Measurements from ENCODE around the gene TAOK1. TPM values are rescaled to one million over a fixed set of nuclear protein-coding genes. Genes with fewer than 3 reads are reported as not detected.
A peak's percentile ranks its signal among the peaks of the same experiment; 100 is the strongest.

The TAOK1 gene
- total and polyA plus RNA-seq, 4 experiments from 2014 or later: 3.9 to 72.0 (median 37.6) TPM

GRCh38 chr17:29359777-29360176 is 30.4 kb upstream of the TAOK1 start:
- no peaks in the 10 kb centered on the region for H3K4me1 ChIP-seq (ENCODE audit: insufficient read depth, low read length)
- no peaks in the 10 kb centered on the region for H3K36me3 Mint-ChIP-seq
- H3K9me3 Mint-ChIP-seq: no peaks in the 10 kb centered on the region
- ChIA-PET POLR2A (ENCODE audit: partially characterized antibody) (no interaction called here), CTCF (ENCODE audit: partially characterized antibody) (interaction anchor here (0.9 kb wide), 1 partner anchor 69 kb away, joined by 5 read pairs; no protein-coding TSS in a partner anchor)
- intact Hi-C loops (cut with micrococcal nuclease): no loop called here
- H3K9me3 ChIP-seq (ENCODE audit: control insufficient read depth in 1 of 2, low read length in 2 of 2): no peaks in the 10 kb centered on the region
- H3K4me1 Mint-ChIP-seq: no peaks in the 10 kb centered on the region
- no peaks in the 10 kb centered on the region for H3K27me3 ChIP-seq (ENCODE audit: insufficient read depth, low read length)
- no peak overlapping the region for H3K27ac ChIP-seq (ENCODE audit: low read depth, low read length)
- no peak overlapping the region for H3K4me3 ChIP-seq (ENCODE audit: low read length in 2 of 2)
- peaks cover 0 to 3% of the 10 kb centered on the region in 2 donors for H3K27me3 Mint-ChIP-seq
- no peak overlapping the region for H3K4me3 Mint-ChIP-seq
- DNase-seq: no peak
- no peaks in the 10 kb centered on the region for H3K36me3 ChIP-seq (ENCODE audit: insufficient read depth, low read length)
- H3K27ac Mint-ChIP-seq: no peak overlapping the region

GRCh38 chr17:29363716-29364115 is 26.4 kb upstream of the TAOK1 start:
- Histone ChIP-seq H3K27ac (ENCODE audit: low read depth, low read length) (no peak overlapping the region), H3K9me3 (ENCODE audit: control insufficient read depth in 1 of 2, low read length in 2 of 2) (no peaks in the 10 kb centered on the region), H3K27me3 (ENCODE audit: insufficient read depth, low read length) (no peaks in the 10 kb centered on the region), H3K4me3 (ENCODE audit: low read length in 2 of 2) (no peak overlapping the region), H3K4me1 (ENCODE audit: insufficient read depth, low read length) (no peaks in the 10 kb centered on the region), H3K36me3 (ENCODE audit: insufficient read depth, low read length) (no peaks in the 10 kb centered on the region)
- no peaks in the 10 kb centered on the region for H3K27me3 Mint-ChIP-seq
- POLR2A ChIA-PET (ENCODE audit: partially characterized antibody): interaction anchor here (1.2 kb wide), 1 partner anchor 69 kb away, joined by 3 read pairs; no protein-coding TSS in a partner anchor
- CTCF ChIA-PET (ENCODE audit: partially characterized antibody): interaction anchor here (1.5 kb wide), 1 partner anchor 18 kb away, joined by 3 read pairs; no protein-coding TSS in a partner anchor
- no peaks in the 10 kb centered on the region for H3K36me3 Mint-ChIP-seq
- intact Hi-C loops (cut with micrococcal nuclease): no loop called here
- no peak overlapping the region for H3K27ac Mint-ChIP-seq
- no peak for DNase-seq
- H3K4me3 Mint-ChIP-seq: no peak overlapping the region
- H3K9me3 Mint-ChIP-seq: no peaks in the 10 kb centered on the region
- no peaks in the 10 kb centered on the region for H3K4me1 Mint-ChIP-seq

- no peak for DNase-seq
- peaks cover 4% of the 10 kb centered on the region for H3K4me1 ChIP-seq (ENCODE audit: insufficient read depth, low read length)
- Mint-ChIP-seq H3K27ac (no peak overlapping the region), H3K4me3 (no peak overlapping the region), H3K27me3 (no peaks in the 10 kb centered on the region), H3K9me3 (no peaks in the 10 kb centered on the region), H3K4me1 (no peaks in the 10 kb centered on the region), H3K36me3 (no peaks in the 10 kb centered on the region)
- H3K27me3 ChIP-seq (ENCODE audit: insufficient read depth, low read length): no peaks in the 10 kb centered on the region
- ChIA-PET POLR2A (ENCODE audit: partially characterized antibody) (interaction anchor here (1.2 kb wide), 1 partner anchor 70 kb away, joined by 3 read pairs; no protein-coding TSS in a partner anchor), CTCF (ENCODE audit: partially characterized antibody) (interaction anchor here (1.5 kb wide), 1 partner anchor 17 kb away, joined by 3 read pairs; no protein-coding TSS in a partner anchor)
- no peak overlapping the region for H3K27ac ChIP-seq (ENCODE audit: low read depth, low read length)
- no peak overlapping the region for H3K4me3 ChIP-seq (ENCODE audit: low read length in 2 of 2)
- no peaks in the 10 kb centered on the region for H3K36me3 ChIP-seq (ENCODE audit: insufficient read depth, low read length)
- no peaks in the 10 kb centered on the region for H3K9me3 ChIP-seq (ENCODE audit: control insufficient read depth in 1 of 2, low read length in 2 of 2)
- intact Hi-C loops (cut with micrococcal nuclease): no loop called here
Measured at GRCh38 chr17:29364691-29365090, 25.5 kb upstream of the TAOK1 start.

GRCh38 chr17:29368161-29368560 is 22.0 kb upstream of the TAOK1 start:
- Histone ChIP-seq H3K4me3 (ENCODE audit: low read length in 2 of 2) (no peak overlapping the region), H3K9me3 (ENCODE audit: control insufficient read depth in 1 of 2, low read length in 2 of 2) (no peaks in the 10 kb centered on the region), H3K27ac (ENCODE audit: low read depth, low read length) (no peak overlapping the region), H3K36me3 (ENCODE audit: insufficient read depth, low read length) (no peaks in the 10 kb centered on the region), H3K4me1 (ENCODE audit: insufficient read depth, low read length) (peaks cover 8% of the 10 kb centered on the region), H3K27me3 (ENCODE audit: insufficient read depth, low read length) (no peaks in the 10 kb centered on the region)
- DNase-seq: no peak
- Mint-ChIP-seq H3K27ac (no peak overlapping the region), H3K4me3 (no peak overlapping the region), H3K9me3 (no peaks in the 10 kb centered on the region), H3K27me3 (no peaks in the 10 kb centered on the region), H3K36me3 (no peaks in the 10 kb centered on the region), H3K4me1 (no peaks in the 10 kb centered on the region)
- intact Hi-C loops (cut with micrococcal nuclease): no loop called here
- CTCF ChIA-PET (ENCODE audit: partially characterized antibody): interaction anchor here (0.9 to 5.7 kb wide), 4 partner anchors 16 to 221 kb away, joined by 4 to 103 read pairs (median 34); no protein-coding TSS in a partner anchor
- POLR2A ChIA-PET (ENCODE audit: partially characterized antibody): interaction anchor here (1.5 to 2.7 kb wide), 2 partner anchors 74 to 205 kb away, joined by 3 to 13 read pairs; partner anchors contain the start of gene NUFIP2

GRCh38 chr17:29368926-29369325 is 21.2 kb upstream of the TAOK1 start:
- Histone ChIP-seq H3K4me1 (ENCODE audit: insufficient read depth, low read length) (peaks cover 8% of the 10 kb centered on the region), H3K27me3 (ENCODE audit: insufficient read depth, low read length) (no peaks in the 10 kb centered on the region), H3K4me3 (ENCODE audit: low read length in 2 of 2) (no peak overlapping the region), H3K9me3 (ENCODE audit: control insufficient read depth in 1 of 2, low read length in 2 of 2) (no peaks in the 10 kb centered on the region), H3K36me3 (ENCODE audit: insufficient read depth, low read length) (no peaks in the 10 kb centered on the region), H3K27ac (ENCODE audit: low read depth, low read length) (no peak overlapping the region)
- no peaks in the 10 kb centered on the region for H3K27me3 Mint-ChIP-seq
- no peak overlapping the region for H3K27ac Mint-ChIP-seq
- intact Hi-C loops (cut with micrococcal nuclease): loop anchor here (1.0 kb wide), 1 partner anchor 222 kb away; no protein-coding TSS in a partner anchor
- H3K4me3 Mint-ChIP-seq: no peak overlapping the region
- ChIA-PET CTCF (ENCODE audit: partially characterized antibody) (interaction anchor here (0.9 to 5.7 kb wide), 26 partner anchors 10 to 248 kb away, joined by 3 to 103 read pairs (median 10); no protein-coding TSS in a partner anchor), POLR2A (ENCODE audit: partially characterized antibody) (interaction anchor here (1.0 to 2.7 kb wide), 4 partner anchors 22 to 338 kb away, joined by 3 to 13 read pairs (median 6); partner anchors contain the start of genes NUFIP2 and TAOK1)
- H3K4me1 Mint-ChIP-seq: no peaks in the 10 kb centered on the region
- DNase-seq: no peak
- H3K36me3 Mint-ChIP-seq: no peaks in the 10 kb centered on the region
- H3K9me3 Mint-ChIP-seq: no peaks in the 10 kb centered on the region

GRCh38 chr17:29369831-29370735 is 20.1 kb upstream of the TAOK1 start:
- intact Hi-C loops (cut with micrococcal nuclease): loop anchor here (1.0 to 10.0 kb wide), 5 partner anchors 20 to 221 kb away; partner anchors contain the start of genes NUFIP2 and TAOK1
- no peaks in the 10 kb centered on the region for H3K4me1 Mint-ChIP-seq
- peak overlapping the region in 1 of 2 donors; percentile 36 for H3K4me3 ChIP-seq (ENCODE audit: low read length in 2 of 2)
- peak; percentile 67 to 75 (median 72) for DNase-seq
- H3K4me1 ChIP-seq (ENCODE audit: insufficient read depth, low read length): peaks cover 8% of the 10 kb centered on the region
- H3K27ac ChIP-seq (ENCODE audit: low read depth, low read length): peak overlapping the region; percentile 35
- H3K27me3 ChIP-seq (ENCODE audit: insufficient read depth, low read length): no peaks in the 10 kb centered on the region
- H3K9me3 ChIP-seq (ENCODE audit: control insufficient read depth in 1 of 2, low read length in 2 of 2): no peaks in the 10 kb centered on the region
- no peak overlapping the region for H3K4me3 Mint-ChIP-seq
- POLR2A ChIA-PET (ENCODE audit: partially characterized antibody): interaction anchor here (0.6 to 2.7 kb wide), 11 partner anchors 21 to 248 kb away, joined by 3 to 13 read pairs (median 5); partner anchors contain the start of genes ANKRD13B, NUFIP2 and TAOK1
- no peaks in the 10 kb centered on the region for H3K36me3 Mint-ChIP-seq
- H3K27ac Mint-ChIP-seq: no peak overlapping the region
- no peaks in the 10 kb centered on the region for H3K9me3 Mint-ChIP-seq
- no peaks in the 10 kb centered on the region for H3K27me3 Mint-ChIP-seq
- no peaks in the 10 kb centered on the region for H3K36me3 ChIP-seq (ENCODE audit: insufficient read depth, low read length)
- CTCF ChIA-PET (ENCODE audit: partially characterized antibody): interaction anchor here (0.6 to 5.7 kb wide), 74 partner anchors 8 to 562 kb away, joined by 3 to 103 read pairs (median 5); partner anchors contain the start of genes ABHD15, ANKRD13B, TAOK1 and TP53I13

Data from CD4-positive, alpha-beta memory T cell (primary cell).